Suprapubic skin (tissue), 3 donors: ENCODE results near the gene SPDL1.

Source experiments
- CTCF ChIP-seq, 2 donors: fragments of 200-600 bp in 1 of 2; fragments of 450-650 bp in 1 of 2; sonication (generic) in 1 of 2; IDR thresholded peaks; one replicate each; pipeline ENCODE4 v1.5.1; 2016 to 2019; ENCODE audit warnings: antibody characterized with exemption in 2 of 2, mild to moderate bottlenecking in 1 of 2, moderate library complexity in 1 of 2
- POLR2A ChIP-seq, 2 donors: fragments of 450-650 bp; IDR thresholded peaks; one replicate each; pipeline ENCODE4 v1.6.1; 2017; ENCODE audit warnings: antibody characterized with exemption in 2 of 2, mild to moderate bottlenecking in 2 of 2, moderate library complexity in 2 of 2

GRCh38 chr5:169583101-169583423, 511 bp upstream of the SPDL1 start:
- TF ChIP-seq CTCF (IDR thresholded peaks at IDR 0.05), result no peak
- TF ChIP-seq POLR2A (IDR thresholded peaks at IDR 0.05), result no peak
